OCI-LY7 (cell line): ENCODE data around the gene CCBE1.

Experiments
- EZH2phosphoT487 ChIP-seq: fragments of 200-600 bp; sonication (generic); IDR thresholded peaks from 2 replicates; pipeline ENCODE4 v1.6.1; 2018; ENCODE audit warnings: low read depth, borderline replicate concordance, mild to moderate bottlenecking, mixed run types, antibody characterized with exemption, low read length, moderate library complexity, mixed read lengths
- TF ChIP-seq, protein P1 (sequence below): fragments of 200-600 bp; sonication (generic); conservative IDR thresholded peaks from 2 replicates; pipeline ENCODE4 v1.5.1; 2014; ENCODE audit warnings: mild to moderate bottlenecking, antibody characterized with exemption, low read length, moderate library complexity, mixed read lengths

DNA sequence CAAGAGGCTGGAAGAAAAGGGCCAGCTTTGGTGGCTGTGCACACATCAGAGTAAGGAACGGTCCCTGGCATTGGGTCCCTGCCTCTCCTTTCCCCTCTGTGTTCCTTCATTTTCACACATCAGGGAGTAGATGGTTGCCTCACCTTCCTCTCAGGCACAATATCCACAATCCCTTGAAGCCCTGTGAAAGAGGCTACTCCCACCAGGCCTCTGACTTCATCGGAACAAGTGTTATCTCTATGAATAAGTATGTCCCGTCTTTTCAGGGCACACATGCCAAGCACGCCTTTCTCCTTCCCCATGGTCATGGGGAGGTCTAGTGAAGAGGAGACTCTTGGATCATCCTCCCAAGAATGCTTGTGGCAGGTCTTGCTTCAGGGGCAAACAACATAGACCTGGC is 277.0 kb downstream of the CCBE1 start:
- TF ChIP-seq EZH2phosphoT487, result no peak
- TF ChIP-seq, protein P1, sequence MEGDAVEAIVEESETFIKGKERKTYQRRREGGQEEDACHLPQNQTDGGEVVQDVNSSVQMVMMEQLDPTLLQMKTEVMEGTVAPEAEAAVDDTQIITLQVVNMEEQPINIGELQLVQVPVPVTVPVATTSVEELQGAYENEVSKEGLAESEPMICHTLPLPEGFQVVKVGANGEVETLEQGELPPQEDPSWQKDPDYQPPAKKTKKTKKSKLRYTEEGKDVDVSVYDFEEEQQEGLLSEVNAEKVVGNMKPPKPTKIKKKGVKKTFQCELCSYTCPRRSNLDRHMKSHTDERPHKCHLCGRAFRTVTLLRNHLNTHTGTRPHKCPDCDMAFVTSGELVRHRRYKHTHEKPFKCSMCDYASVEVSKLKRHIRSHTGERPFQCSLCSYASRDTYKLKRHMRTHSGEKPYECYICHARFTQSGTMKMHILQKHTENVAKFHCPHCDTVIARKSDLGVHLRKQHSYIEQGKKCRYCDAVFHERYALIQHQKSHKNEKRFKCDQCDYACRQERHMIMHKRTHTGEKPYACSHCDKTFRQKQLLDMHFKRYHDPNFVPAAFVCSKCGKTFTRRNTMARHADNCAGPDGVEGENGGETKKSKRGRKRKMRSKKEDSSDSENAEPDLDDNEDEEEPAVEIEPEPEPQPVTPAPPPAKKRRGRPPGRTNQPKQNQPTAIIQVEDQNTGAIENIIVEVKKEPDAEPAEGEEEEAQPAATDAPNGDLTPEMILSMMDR, result no peak
